Mesendoderm (in vitro differentiated cells): ENCODE measurements around the gene IQCH.
"Not testable (repeated sequence)": the region's sequence is repeated elsewhere in the genome, so short reads cannot be mapped to it uniquely, and the experiment has no call there.

Experiments
- DNase-seq: peaks from one replicate; pipeline ENCODE4 v3.0.0; 2013
- H2AK5ac ChIP-seq: 2 replicates; pipeline ENCODE4 v1.6.1; 2013; ENCODE audit warnings: low read length, inconsistent platforms
- H2BK120ac ChIP-seq: 2 replicates; pipeline ENCODE4 v1.6.1; 2013; ENCODE audit warnings: low read depth, mild to moderate bottlenecking, low read length, moderate library complexity, mixed read lengths
- H2BK15ac ChIP-seq: replicated peaks from 2 replicates; pipeline ENCODE4 v1.6.1; 2013; ENCODE audit warnings: low read depth, mild to moderate bottlenecking, moderate library complexity
- H2BK5ac ChIP-seq: 2 replicates; pipeline ENCODE4 v1.6.1; 2013; ENCODE audit warnings: low read length, inconsistent platforms
- H3K18ac ChIP-seq: 2 replicates; pipeline ENCODE4 v1.6.1; 2013; ENCODE audit warnings: mild to moderate bottlenecking, low read length, mixed read lengths
- H3K23ac ChIP-seq: one replicate; pipeline ENCODE4 v1.6.1; 2013; ENCODE audit warnings: low read length
- H3K27ac ChIP-seq: 2 replicates; pipeline ENCODE4 v1.5.1; 2013; ENCODE audit warnings: low read depth, mild to moderate bottlenecking, inconsistent platforms, low read length, moderate library complexity
- H3K27me3 ChIP-seq: 2 replicates; pipeline ENCODE4 v1.6.1; 2013; ENCODE audit warnings: low read length, control low read depth, mild to moderate bottlenecking, inconsistent platforms; ENCODE audit not compliant: insufficient read depth, poor library complexity
- H3K36me3 ChIP-seq: 2 replicates; pipeline ENCODE4 v1.6.1; 2013; ENCODE audit warnings: low read length, inconsistent platforms; ENCODE audit not compliant: control insufficient read depth, insufficient read depth
- H3K4ac ChIP-seq: one replicate; pipeline ENCODE4 v1.6.1; 2013; ENCODE audit warnings: low read depth, mild to moderate bottlenecking, low read length, moderate library complexity
- H3K4me1 ChIP-seq: 2 replicates; pipeline ENCODE4 v1.6.1; 2013; ENCODE audit warnings: low read depth, low read length, inconsistent platforms; ENCODE audit not compliant: control insufficient read depth
- H3K4me2 ChIP-seq: 2 replicates; pipeline ENCODE4 v1.6.1; 2013; ENCODE audit warnings: low read length
- H3K4me3 ChIP-seq: 2 replicates; pipeline ENCODE4 v1.5.1; 2013; ENCODE audit warnings: mild to moderate bottlenecking, low read length
- H3K56ac ChIP-seq: one replicate; pipeline ENCODE4 v1.6.1; 2013; ENCODE audit warnings: low read length
- H3K79me1 ChIP-seq: 2 replicates; pipeline ENCODE4 v1.6.1; 2013; ENCODE audit warnings: low read length, inconsistent platforms
- H3K79me2 ChIP-seq: 2 replicates; pipeline ENCODE4 v1.6.1; 2013; ENCODE audit warnings: mild to moderate bottlenecking, low read length; ENCODE audit not compliant: control insufficient read depth, insufficient read depth
- H3K9ac ChIP-seq: 2 replicates; pipeline ENCODE4 v1.6.1; 2013; ENCODE audit warnings: low read length, inconsistent platforms
- H4K5ac ChIP-seq: one replicate; pipeline ENCODE4 v1.6.1; 2013; ENCODE audit warnings: low read length
- H4K8ac ChIP-seq: one replicate; pipeline ENCODE4 v1.6.1; 2013; ENCODE audit warnings: low read depth, mild to moderate bottlenecking, control low read depth, low read length, moderate library complexity
- WGBS: extraction: QIAGEN DNeasy Blood & Tissue Kit; methylation state at CpG from one replicate; pipeline ENCODE4 v1.1.7; 2013; ENCODE audit warnings: low lambda C conversion rate, missing lambda C conversion rate; ENCODE audit not compliant: insufficient coverage; ENCODE audit errors: extremely low coverage; 5-methylcytosine and 5-hydroxymethylcytosine counted together

The IQCH gene

GRCh38 chr15:67241132-67241855, 13.3 kb upstream of the IQCH start:
- Histone ChIP-seq H2BK5ac (no peak overlapping the region), H3K79me1 (peaks cover 13% of the 10 kb centered on the region), H3K27me3 (no peaks in the 10 kb centered on the region), H3K27ac (no peak overlapping the region), H3K4me3 (no peak overlapping the region), H3K36me3 (no peaks in the 10 kb centered on the region), H3K9ac (no peak overlapping the region), H3K23ac (no peak overlapping the region), H4K5ac (no peak overlapping the region), H3K18ac (no peak overlapping the region), H3K79me2 (peaks cover 15% of the 10 kb centered on the region), H3K4me2 (no peak overlapping the region), H2BK120ac (peak overlapping the region; percentile 14), H4K8ac (no peak overlapping the region), H3K4me1 (peaks cover 5% of the 10 kb centered on the region), H3K56ac (no peak overlapping the region), H2AK5ac (no peak overlapping the region), H3K4ac (no peak overlapping the region), H2BK15ac (no peak overlapping the region)
- peak; percentile 6 for DNase-seq
- no CpG with 5 or more reads among the region's 4 CpGs for WGBS

GRCh38 chr15:67242708-67243111, 11.9 kb upstream of the IQCH start:
- Histone ChIP-seq H3K79me2 (peaks cover 17% of the 10 kb centered on the region), H3K4me2 (no peak overlapping the region), H3K27me3 (no peaks in the 10 kb centered on the region), H3K79me1 (peaks cover 13% of the 10 kb centered on the region), H2AK5ac (no peak overlapping the region), H4K5ac (no peak overlapping the region), H2BK120ac (no peak overlapping the region), H3K4me3 (no peak overlapping the region), H3K18ac (no peak overlapping the region), H3K9ac (no peak overlapping the region), H3K4ac (no peak overlapping the region), H3K56ac (no peak overlapping the region), H2BK15ac (no peak overlapping the region), H3K4me1 (peaks cover 5% of the 10 kb centered on the region), H3K23ac (no peak overlapping the region), H3K27ac (no peak overlapping the region), H2BK5ac (no peak overlapping the region), H3K36me3 (no peaks in the 10 kb centered on the region), H4K8ac (no peak overlapping the region)
- WGBS, result no CpG with 5 or more reads among the region's 3 CpGs
- no peak for DNase-seq

DNA sequence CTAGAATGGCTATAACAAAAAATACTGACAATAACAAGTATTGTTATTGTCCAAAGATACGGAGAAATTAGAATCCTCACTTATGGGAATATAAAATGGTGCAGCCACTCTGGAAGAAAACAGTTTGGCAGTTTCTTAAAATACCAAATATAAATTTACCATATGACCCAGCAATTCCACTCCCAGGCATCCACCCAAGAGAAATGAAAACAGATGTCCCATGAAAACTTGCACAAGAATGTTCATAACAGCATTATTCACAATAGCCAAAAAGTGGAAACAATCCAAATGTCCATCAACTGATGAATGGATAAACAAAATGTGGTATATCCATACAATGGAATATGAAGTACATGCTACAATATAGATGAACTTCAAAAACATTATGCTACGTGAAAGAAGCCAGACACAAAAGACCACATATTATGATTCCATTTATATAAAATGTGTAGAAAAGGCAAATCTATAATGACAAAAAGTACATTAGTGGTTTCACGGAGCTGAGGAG, 9.6 kb upstream of the IQCH start:
- peaks cover 15% of the 10 kb centered on the region for H3K79me1 ChIP-seq
- DNase-seq, result no peak
- H3K4ac ChIP-seq, result no peak overlapping the region
- H3K4me2 ChIP-seq, result no peak overlapping the region
- H3K4me3 ChIP-seq, result no peak overlapping the region
- peaks cover 22% of the 10 kb centered on the region for H3K79me2 ChIP-seq
- H3K23ac ChIP-seq, result no peak overlapping the region
- no peak overlapping the region for H4K5ac ChIP-seq
- no peak overlapping the region for H4K8ac ChIP-seq
- H2BK5ac ChIP-seq, result no peak overlapping the region
- H2AK5ac ChIP-seq, result no peak overlapping the region
- peaks cover 5% of the 10 kb centered on the region for H3K4me1 ChIP-seq
- H3K18ac ChIP-seq, result no peak overlapping the region
- H2BK120ac ChIP-seq, result no peak overlapping the region
- no CpG with 5 or more reads among the region's 3 CpGs for WGBS
- no peak overlapping the region for H3K56ac ChIP-seq
- H3K36me3 ChIP-seq, result no peaks in the 10 kb centered on the region
- H3K9ac ChIP-seq, result no peak overlapping the region
- H2BK15ac ChIP-seq, result no peak overlapping the region
- H3K27ac ChIP-seq, result no peak overlapping the region
- H3K27me3 ChIP-seq, result no peaks in the 10 kb centered on the region

DNA sequence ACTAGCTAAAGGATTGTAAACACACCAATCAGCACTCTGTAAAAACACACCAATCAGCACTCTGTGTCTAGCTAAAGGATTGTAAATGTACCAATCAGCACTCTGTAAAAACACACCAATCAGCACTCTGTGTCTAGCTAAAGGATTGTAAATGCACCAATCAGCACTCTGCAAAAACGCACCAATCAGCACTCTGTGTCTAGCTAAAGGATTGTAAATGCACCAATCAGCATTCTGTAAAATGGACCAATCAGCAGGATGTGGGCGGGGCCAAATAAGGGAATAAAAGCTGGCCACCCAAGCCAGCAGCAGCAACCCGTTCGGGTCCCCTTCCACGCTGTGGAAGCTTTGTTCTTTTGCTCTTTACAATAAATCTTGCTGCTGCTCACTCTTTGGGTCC, 8.0 kb upstream of the IQCH start:
- not testable (repeated sequence) for H3K9ac ChIP-seq, DNase-seq, H3K4ac ChIP-seq, H2AK5ac ChIP-seq, H4K8ac ChIP-seq, H2BK15ac ChIP-seq, H3K36me3 ChIP-seq, H3K56ac ChIP-seq, H3K23ac ChIP-seq, H3K4me1 ChIP-seq, H3K27me3 ChIP-seq, H3K27ac ChIP-seq, H4K5ac ChIP-seq, H2BK5ac ChIP-seq, H3K4me2 ChIP-seq, H3K18ac ChIP-seq, H3K4me3 ChIP-seq, H2BK120ac ChIP-seq
- peaks cover 11% of the 10 kb centered on the region for H3K79me1 ChIP-seq
- WGBS, result no CpG with 5 or more reads among the region's 5 CpGs
- H3K79me2 ChIP-seq, result peaks cover 23% of the 10 kb centered on the region

DNA sequence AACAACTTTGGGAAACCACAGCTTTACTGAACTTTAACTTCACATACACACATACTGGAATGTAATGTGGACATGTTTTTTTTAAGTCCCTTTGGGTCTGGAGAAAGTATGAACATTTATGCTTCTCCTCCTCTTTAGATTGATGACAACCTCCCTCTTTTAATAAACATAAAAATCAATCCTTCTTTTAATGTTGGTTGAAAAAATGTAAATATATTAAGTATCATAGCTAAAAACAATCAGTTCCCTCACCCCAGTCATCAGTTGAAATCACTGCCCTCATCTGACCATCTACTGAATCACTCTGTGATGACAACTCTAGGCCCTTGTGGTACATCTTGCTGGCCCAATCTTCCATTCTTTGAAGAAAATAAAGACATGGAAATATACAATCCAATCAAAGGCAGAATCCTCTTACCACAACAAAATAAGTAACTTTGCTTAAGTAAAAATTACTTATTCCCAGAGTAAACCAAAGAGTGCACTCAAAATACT, 6.5 kb upstream of the IQCH start:
- Histone ChIP-seq H3K79me2 (peaks cover 22% of the 10 kb centered on the region), H3K4ac (no peak overlapping the region), H3K27ac (no peak overlapping the region), H3K23ac (no peak overlapping the region), H3K56ac (no peak overlapping the region), H3K27me3 (no peaks in the 10 kb centered on the region), H4K8ac (no peak overlapping the region), H3K9ac (no peak overlapping the region), H3K36me3 (no peaks in the 10 kb centered on the region), H2BK15ac (no peak overlapping the region), H2BK120ac (no peak overlapping the region), H3K4me3 (no peak overlapping the region), H3K4me1 (peaks cover 4% of the 10 kb centered on the region), H3K4me2 (no peak overlapping the region), H3K79me1 (peaks cover 6% of the 10 kb centered on the region), H3K18ac (no peak overlapping the region), H2AK5ac (no peak overlapping the region), H4K5ac (no peak overlapping the region), H2BK5ac (no peak overlapping the region)
- no peak for DNase-seq

- Histone ChIP-seq H3K4me3 (no peak overlapping the region), H3K18ac (no peak overlapping the region), H2AK5ac (no peak overlapping the region), H3K36me3 (no peaks in the 10 kb centered on the region), H3K4me1 (no peaks in the 10 kb centered on the region), H3K79me1 (peaks cover 6% of the 10 kb centered on the region), H2BK120ac (no peak overlapping the region), H3K27ac (no peak overlapping the region), H3K4ac (no peak overlapping the region), H4K8ac (no peak overlapping the region), H3K27me3 (no peaks in the 10 kb centered on the region), H2BK15ac (no peak overlapping the region), H3K79me2 (peaks cover 23% of the 10 kb centered on the region), H3K56ac (no peak overlapping the region), H3K9ac (no peak overlapping the region), H3K23ac (no peak overlapping the region), H4K5ac (no peak overlapping the region), H3K4me2 (no peak overlapping the region), H2BK5ac (no peak overlapping the region)
- no peak for DNase-seq
Measured at GRCh38 chr15:67249830-67250229, 4.8 kb upstream of the IQCH start.
